H7 (cell line): Measurements from ENCODE around the gene TP63. TPM values are rescaled to one million over a fixed set of nuclear protein-coding genes. Genes with fewer than 3 reads are reported as not detected.

ENCODE experiments used
- DNase-seq: peaks from one replicate; pipeline ENCODE4 v3.0.0; 2012
- H3K27me3 ChIP-seq: 2 replicates; pipeline ENCODE4 v1.6.0; 2011; ENCODE audit warnings: mild to moderate bottlenecking, low read length; ENCODE audit not compliant: control insufficient read depth, insufficient read depth
- H3K36me3 ChIP-seq: replicated peaks from 2 replicates; pipeline ENCODE4 v1.5.1; 2011; ENCODE audit warnings: low read length; ENCODE audit not compliant: control insufficient read depth, insufficient read depth
- H3K4me3 ChIP-seq: 2 replicates; pipeline ENCODE4 v1.5.1; 2011; ENCODE audit warnings: low read depth, mild to moderate bottlenecking, control low read depth, low read length, moderate library complexity; ENCODE audit not compliant: insufficient read depth
- total RNA-seq: library from RNA; depleted of rRNA; stranded (reverse); fragments of >200 nt; shearing (Covaris generic); gene quantifications from 2 replicates; pipeline ENCODE4 v1.2.3, GENCODE V29; 2014

The TP63 gene
- total RNA-seq, 1 experiment from 2014 or later = not detected

DNA sequence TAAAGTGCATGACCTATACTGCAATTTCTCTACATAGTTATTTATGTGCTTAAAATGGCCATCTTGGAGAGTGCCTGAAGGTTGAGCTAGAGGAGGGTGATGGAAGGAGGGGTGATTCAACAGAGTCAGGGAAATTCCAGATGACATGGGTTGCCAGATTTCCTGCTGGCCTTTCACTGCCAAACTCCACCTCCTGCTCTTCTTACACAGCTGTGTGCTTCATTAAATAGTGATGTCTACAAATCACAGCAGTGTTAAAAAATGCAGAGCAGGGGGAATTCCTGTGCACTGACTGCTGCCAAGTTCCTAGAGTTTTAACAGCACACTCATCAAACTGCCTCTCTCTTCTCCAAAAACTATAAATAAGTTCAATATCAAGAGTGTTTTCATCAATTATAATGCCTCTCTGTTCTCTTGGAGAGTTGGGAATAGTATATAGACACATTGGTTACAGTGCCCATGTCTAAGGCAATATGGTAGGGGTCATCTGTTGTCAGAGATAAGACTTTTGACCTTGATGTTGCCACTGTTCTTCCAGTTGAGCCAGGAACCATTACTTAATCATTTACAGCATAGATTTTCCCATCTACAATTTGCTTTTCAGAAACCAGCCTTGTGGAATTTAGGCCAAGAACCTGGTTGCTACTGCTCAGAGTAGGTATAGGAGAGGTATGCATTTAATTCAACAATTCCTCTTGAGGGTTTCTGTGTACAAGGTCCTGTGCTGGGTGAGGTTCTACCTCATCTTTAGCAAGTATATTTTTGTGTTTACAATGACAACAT is 79.6 kb downstream of the TP63 start:
- no peaks in the 10 kb centered on the region for H3K36me3 ChIP-seq

DNA sequence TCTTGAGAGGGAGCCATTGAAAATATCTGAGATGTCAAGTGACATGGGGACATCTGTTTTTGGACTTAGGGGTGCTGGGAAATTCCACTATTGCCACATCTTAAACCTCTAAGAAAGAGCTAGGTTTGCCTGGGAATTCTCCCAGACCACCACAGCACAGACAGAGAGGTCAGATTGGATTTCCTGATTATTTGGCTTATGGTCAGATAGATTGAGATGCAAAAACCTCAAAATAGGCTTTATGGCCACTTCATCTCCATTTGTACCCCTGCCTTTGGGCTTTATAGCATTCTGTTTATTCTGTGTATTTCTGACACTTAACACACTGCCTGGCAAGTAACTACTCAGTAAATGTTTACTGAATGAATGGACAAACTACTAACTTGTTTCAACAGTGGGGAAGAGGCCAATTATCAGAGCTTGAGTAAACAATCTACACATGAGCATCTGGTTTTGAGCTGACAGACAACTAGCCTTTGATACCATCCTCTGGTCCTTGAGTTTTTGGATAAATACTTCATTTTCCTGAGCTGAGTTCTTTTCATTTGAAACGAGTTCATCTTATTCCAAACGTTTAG is 81.8 kb downstream of the TP63 start:
- no peak for DNase-seq
- H3K36me3 ChIP-seq = no peaks in the 10 kb centered on the region

More for the DNA sequence above, 79.6 kb downstream of the TP63 start:
- Histone ChIP-seq H3K27me3 (no peaks in the 10 kb centered on the region), H3K4me3 (no peak overlapping the region)
- DNase-seq = peak; percentile 22

DNA sequence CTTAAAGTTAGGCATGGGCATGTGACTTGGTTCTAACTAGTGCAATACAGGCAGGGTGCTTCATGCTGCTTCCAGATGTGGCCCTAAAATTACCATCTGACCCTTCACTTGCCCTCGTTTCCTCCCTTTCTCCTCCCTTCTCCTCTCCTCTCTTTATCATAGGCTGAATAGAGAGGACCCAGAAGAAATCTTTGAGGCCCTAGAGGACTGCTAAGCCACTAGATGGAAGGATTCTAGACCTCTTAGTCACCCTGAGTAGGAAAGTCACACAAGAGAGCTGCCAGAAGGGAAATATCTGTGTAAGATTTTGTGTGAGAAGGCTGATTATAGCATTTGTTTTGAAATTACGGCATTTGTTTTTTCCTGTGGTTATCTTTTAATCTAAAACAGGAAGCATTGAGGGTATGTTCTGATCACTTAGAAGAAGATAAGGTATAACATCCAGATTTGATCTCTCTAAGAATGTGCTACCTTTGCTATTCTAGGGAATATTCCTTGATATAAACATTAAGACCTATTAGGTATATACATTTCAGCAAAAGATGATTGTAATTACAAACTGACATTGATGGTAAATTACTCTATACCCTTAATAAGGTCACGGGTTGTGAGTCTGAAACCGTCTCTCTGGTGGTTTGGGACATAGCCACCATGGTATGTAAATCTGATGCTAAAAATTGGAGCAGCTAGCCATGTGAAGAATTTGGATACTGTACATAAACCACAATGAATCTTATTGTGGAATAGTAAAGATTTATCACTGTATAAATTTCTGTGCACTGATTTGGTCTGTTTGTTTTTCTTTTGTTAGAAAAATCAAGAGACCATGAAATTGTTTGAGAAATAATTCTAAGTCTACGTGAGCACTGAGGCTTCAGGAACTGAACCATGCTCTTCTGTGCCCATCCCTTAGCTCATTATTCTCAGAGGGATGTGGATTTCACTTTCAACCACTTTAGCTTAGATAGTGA is 84.1 kb downstream of the TP63 start:
- H3K4me3 ChIP-seq = no peak overlapping the region
- no peak for DNase-seq
- H3K36me3 ChIP-seq = no peaks in the 10 kb centered on the region
- no peaks in the 10 kb centered on the region for H3K27me3 ChIP-seq

More for the DNA sequence above, 81.8 kb downstream of the TP63 start:
- Histone ChIP-seq H3K27me3 (no peaks in the 10 kb centered on the region), H3K4me3 (no peak overlapping the region)

DNA sequence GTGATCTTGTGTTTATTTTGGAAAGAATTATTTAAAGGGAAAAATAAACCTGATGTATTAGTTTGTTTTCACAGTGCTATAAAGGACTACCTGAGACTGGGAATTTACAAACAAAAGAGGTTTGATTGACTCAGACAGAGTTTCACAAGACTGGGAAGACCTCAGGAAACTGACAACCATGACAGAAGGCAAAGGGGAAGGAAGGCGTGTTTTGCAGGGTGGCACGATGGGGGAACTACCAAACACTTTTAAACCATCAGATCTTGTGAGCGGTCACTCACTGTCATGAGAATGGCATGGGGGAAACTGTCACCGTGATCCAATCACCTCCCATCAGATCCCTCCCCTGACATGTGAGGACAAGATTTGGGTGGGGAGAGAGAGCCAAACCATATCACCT is 87.0 kb downstream of the TP63 start:
- DNase-seq = no peak
- H3K4me3 ChIP-seq = no peak overlapping the region

DNA sequence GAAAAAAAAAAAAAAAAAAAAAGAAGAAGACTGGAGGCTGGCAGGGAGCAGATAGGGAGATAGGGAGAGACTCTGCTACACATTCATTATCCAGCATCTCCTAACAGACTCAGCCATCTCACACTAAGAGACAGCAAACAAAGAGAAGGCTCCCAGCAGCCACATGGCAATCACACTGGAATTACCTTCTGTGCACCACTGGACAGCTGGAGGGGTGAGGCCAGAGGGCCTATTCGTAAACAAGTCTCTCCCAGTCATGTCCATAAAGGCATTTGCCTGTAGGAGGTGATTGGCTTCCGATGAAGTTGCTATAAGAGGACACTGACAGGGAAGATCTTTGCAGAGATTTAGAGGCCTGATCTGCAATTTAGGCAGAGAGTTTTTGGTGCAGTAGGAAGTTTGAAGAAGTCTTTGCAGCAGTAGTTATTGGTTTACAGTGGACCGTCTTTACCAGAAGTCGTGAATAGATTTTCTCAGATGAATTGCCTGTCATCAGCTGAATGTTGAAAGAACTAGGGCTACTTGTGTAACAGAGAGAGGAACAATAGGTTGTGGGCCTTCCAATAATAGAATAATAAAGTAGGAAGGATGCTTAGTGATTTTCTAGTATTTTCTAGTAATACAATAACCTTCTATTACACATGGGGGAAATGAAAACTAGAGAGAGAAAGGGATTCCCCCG is 89.7 kb downstream of the TP63 start:
- no peak overlapping the region for H3K4me3 ChIP-seq
- H3K27me3 ChIP-seq = no peaks in the 10 kb centered on the region
- no peaks in the 10 kb centered on the region for H3K36me3 ChIP-seq
- DNase-seq = no peak

More for the DNA sequence above, 87.0 kb downstream of the TP63 start:
- Histone ChIP-seq H3K27me3 (no peaks in the 10 kb centered on the region), H3K36me3 (no peaks in the 10 kb centered on the region)

DNA sequence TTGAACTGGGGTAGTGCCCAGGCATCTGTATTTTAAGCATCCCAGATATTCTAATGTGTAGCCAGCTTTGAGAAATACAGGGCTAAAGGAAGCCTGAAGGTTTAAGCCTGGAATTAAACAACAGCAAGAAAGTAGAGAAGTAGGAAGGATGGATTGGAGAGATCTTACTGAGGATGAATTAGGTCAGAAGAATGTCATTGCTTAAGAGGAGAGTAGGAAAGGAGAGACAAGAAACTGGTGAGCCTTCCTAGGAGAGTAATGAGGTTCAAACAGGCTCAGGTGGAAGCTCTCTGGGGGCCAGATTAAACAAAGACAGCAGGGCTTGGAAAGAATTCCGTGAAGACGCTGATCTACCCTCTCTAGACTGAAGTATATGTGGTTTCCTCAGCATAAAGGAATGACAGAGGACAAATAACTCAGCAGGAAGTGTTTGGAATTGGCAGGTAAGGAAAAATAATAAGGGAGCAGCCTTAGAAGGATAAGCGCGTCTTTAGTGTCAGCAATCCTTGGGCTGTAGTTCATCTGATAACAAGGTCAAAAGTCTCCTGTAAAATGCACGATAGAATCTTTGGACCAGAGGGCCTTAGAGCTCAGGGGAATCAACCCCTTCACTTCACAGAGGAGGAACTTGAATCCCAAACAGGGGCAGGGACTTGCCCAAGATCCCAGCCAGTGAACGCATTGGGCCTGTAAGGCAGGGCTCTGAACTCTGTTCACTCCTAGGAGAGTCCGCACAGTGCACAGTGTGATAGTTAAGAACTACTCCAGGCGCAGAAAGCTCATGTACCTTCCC is 90.9 kb downstream of the TP63 start:
- DNase-seq = no peak
- Histone ChIP-seq H3K4me3 (no peak overlapping the region), H3K27me3 (no peaks in the 10 kb centered on the region), H3K36me3 (no peaks in the 10 kb centered on the region)

DNA sequence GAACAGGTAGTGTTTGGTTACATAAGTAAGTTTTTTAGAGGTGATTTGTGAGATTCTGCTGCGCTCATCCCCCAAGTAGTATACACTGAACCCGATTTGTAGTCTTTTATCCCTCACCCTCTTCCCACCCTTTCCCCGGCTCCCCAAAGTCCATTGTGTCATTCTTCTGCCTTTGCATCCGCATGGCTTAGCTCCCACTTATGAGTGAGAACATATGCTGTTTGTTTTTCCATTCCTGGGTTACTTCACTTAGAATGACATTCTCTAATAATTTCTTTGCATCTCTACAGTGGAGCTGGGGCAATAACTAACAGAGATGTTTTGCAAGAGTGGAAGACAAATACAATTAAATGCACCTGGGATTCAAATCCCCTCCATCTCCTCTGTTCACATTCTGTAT is 93.2 kb downstream of the TP63 start:
- no peaks in the 10 kb centered on the region for H3K36me3 ChIP-seq
- no peaks in the 10 kb centered on the region for H3K27me3 ChIP-seq
- no peak for DNase-seq
- H3K4me3 ChIP-seq = no peak overlapping the region

DNA sequence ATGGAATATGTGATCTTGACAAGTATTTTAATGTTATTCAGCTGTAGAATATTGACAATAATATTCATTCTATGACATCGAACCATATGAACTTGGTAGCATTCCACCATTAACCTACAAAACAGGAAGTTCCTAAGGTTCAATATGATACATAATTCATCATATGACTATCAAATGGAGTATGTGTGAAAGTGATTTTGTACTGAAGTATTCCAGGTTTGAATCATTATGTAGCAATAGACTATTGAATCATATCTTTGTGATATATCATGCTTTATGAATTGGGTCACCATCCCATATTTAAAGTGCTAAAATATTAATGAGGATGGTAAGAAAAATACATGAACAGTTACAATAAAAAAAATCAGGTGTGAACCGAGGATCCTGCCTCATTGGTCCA is 95.1 kb downstream of the TP63 start:
- Histone ChIP-seq H3K4me3 (no peak overlapping the region), H3K27me3 (no peaks in the 10 kb centered on the region), H3K36me3 (no peaks in the 10 kb centered on the region)
- DNase-seq = no peak

DNA sequence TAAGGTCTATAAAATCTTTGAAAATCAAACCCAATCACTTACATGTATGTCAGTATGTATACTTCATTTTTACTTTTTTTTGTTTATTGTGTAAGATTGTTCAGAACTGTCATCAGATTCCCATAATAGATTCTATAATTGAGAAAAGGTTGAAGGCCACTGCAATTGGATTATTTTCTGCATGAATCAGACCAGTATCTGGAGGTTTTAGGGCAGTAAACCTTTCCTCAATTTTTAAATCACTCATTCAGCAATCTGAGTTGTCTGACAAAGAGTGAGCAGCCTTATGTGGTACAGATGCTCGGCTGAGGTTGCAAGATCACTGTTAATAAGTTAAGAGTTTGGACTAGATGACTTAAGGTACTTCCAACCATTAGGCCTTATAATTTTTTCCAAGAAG is 96.0 kb downstream of the TP63 start:
- no peaks in the 10 kb centered on the region for H3K36me3 ChIP-seq
- H3K4me3 ChIP-seq = no peak overlapping the region
- no peak for DNase-seq

DNA sequence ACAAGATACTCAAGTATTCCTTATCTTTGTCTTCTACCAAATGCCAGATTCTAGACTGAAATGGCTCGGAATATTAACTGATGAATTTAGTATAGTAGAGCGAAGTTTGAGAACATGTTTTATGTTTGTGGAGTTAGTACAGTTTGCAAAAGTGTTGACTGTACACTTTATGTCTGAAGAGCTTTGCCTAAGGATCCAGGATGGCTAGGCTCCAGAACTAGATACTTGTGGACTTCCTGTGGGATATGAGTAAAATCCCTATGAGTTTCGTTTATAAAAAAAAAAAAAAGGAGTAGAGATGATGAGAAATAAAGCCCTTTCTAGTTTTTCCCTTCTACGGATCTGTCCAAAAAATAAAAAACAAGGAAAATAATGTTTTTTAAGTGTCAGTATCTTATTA is 96.7 kb downstream of the TP63 start:
- H3K4me3 ChIP-seq = no peak overlapping the region
- H3K36me3 ChIP-seq = no peaks in the 10 kb centered on the region
- H3K27me3 ChIP-seq = peaks cover 1% of the 10 kb centered on the region; the same call in 1 of the 2 replicates
- no peak for DNase-seq

More for the DNA sequence above, 96.0 kb downstream of the TP63 start:
- H3K27me3 ChIP-seq = no peaks in the 10 kb centered on the region

DNA sequence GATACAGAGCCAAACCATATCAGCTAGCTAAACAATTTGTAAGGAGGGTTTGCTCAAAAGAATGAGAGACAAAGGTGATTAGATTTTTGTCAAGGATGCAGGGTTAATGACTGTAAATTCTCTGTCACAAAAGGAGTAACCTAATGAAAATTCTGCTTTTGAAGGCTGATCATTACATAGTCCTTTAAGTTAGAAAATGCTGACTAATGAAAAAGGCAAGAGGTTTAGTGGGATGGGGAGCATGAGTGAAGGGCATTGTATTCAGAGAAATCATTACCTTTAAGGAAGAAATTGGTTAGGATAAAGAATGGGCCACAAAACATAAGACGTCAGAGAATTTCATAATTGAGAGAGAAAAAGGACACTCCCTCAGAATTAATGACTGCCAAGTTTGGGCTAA is 97.7 kb downstream of the TP63 start:
- Histone ChIP-seq H3K4me3 (no peak overlapping the region), H3K36me3 (no peaks in the 10 kb centered on the region), H3K27me3 (peaks cover 1% of the 10 kb centered on the region; the same call in 1 of the 2 replicates)
- no peak for DNase-seq

DNA sequence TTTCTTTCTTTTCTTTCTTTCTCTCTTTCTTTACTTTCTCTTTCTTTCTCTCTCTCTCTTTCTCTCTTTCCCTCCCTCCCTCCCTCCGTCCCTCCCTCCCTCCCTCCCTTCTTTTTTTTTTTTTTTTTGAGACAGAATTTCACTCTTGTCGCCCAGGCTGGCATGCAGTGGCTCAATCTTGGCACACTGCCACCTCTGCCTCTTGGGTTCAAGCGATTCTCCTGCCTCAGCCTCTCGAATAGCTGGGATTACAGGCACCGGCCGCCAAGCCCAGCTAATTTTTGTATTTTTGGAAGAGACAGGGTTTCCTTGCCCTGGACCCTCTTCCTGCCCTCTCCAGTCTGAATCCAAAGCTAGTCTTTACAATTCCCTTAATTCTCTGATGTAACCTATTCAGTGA is 102.9 kb downstream of the TP63 start:
- Histone ChIP-seq H3K27me3 (peaks cover 1% of the 10 kb centered on the region; the same call in 1 of the 2 replicates), H3K36me3 (no peaks in the 10 kb centered on the region), H3K4me3 (no peak overlapping the region)
- DNase-seq = no peak

DNA sequence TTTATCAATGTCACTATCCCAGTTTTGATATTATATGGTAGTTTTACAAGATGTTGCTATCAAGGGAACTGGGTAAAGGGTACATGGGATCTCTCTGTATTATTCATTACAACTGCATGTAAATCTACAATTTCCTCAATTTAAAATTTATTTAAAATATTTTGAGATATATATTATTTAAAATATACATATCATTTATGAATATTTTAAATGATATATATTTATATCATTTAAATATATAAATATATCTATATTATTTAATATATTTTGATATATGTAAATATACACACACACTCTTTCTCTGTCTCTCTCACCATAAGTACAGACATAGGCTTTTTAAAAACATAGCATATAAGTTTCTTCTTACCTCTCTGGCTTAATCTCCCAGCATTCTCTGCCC is 104.7 kb downstream of the TP63 start:
- DNase-seq = no peak
- no peaks in the 10 kb centered on the region for H3K36me3 ChIP-seq
- H3K27me3 ChIP-seq = peaks cover 1% of the 10 kb centered on the region; the same call in 1 of the 2 replicates
- no peak overlapping the region for H3K4me3 ChIP-seq
